GM12878 (cell line): ENCODE measurements around the gene PATJ.

Experiments
- ATF7 ChIP-seq: fragments of 450-650 bp; IDR thresholded peaks from 2 replicates; pipeline ENCODE4 v1.6.1; 2016; ENCODE audit warnings: low read depth, mild to moderate bottlenecking
- BMI1 ChIP-seq: fragments of 450-650 bp; IDR thresholded peaks from 2 replicates; pipeline ENCODE4 v1.6.1; 2016; ENCODE audit warnings: mild to moderate bottlenecking, moderate library complexity, borderline replicate concordance
- CEBPZ ChIP-seq: fragments of 150-350 bp; IDR thresholded peaks from 2 replicates; pipeline ENCODE4 v1.6.1; 2016; ENCODE audit warnings: low read depth, low read length
- CTCF ChIP-seq, 3 experiments: IDR thresholded peaks in 2 of 3; conservative IDR thresholded peaks in 1 of 3; 2 replicates each; pipeline ENCODE4 v1.5.1; 2011; ENCODE audit warnings: low read depth in 3 of 3, low read length in 3 of 3, mild to moderate bottlenecking in 3 of 3, control low read depth in 2 of 3, moderate library complexity in 2 of 3, inconsistent platforms in 1 of 3, mixed read lengths in 1 of 3; ENCODE audit not compliant: control insufficient read depth in 2 of 3, insufficient read depth in 1 of 3; ENCODE audit errors: extremely low read depth in 1 of 3
- E2F4 ChIP-seq: IDR thresholded peaks from 2 replicates; pipeline ENCODE4 v1.6.1; 2012; ENCODE audit warnings: low read depth, low read length, improper control_type of control experiment
- EZH2 ChIP-seq: IDR thresholded peaks from 2 replicates; pipeline ENCODE4 v1.6.1; 2012; ENCODE audit warnings: low read depth, mild to moderate bottlenecking, control low read depth, inconsistent platforms, low read length, borderline replicate concordance; ENCODE audit not compliant: control insufficient read depth
- FOXK2 ChIP-seq: fragments of 450-650 bp; IDR thresholded peaks from 2 replicates; pipeline ENCODE4 v1.6.1; 2017; ENCODE audit warnings: mild to moderate bottlenecking, moderate library complexity
- NFYB ChIP-seq: IDR thresholded peaks from 2 replicates; pipeline ENCODE4 v1.6.1; 2011; ENCODE audit warnings: low read depth, mild to moderate bottlenecking, low read length, improper control_type of control experiment, moderate library complexity; ENCODE audit not compliant: insufficient read depth
- NR2C2 ChIP-seq: IDR thresholded peaks from 2 replicates; pipeline ENCODE4 v1.6.1; 2011; ENCODE audit warnings: borderline replicate concordance, low read depth; ENCODE audit not compliant: control insufficient read depth, insufficient read length
- NRF1 ChIP-seq: conservative IDR thresholded peaks from 2 replicates; pipeline ENCODE4 v1.6.1; 2011; ENCODE audit warnings: mild to moderate bottlenecking, low read depth, low read length, improper control_type of control experiment
- PKNOX1 ChIP-seq: fragments of 450-650 bp; IDR thresholded peaks from 2 replicates; pipeline ENCODE4 v1.6.1; 2016; ENCODE audit warnings: mild to moderate bottlenecking
- SP1 ChIP-seq: IDR thresholded peaks from one replicate; pipeline ENCODE4 v1.6.1; 2011; ENCODE audit warnings: low read depth, low read length
- ZBTB33 ChIP-seq: fragments of 450-650 bp; IDR thresholded peaks from 2 replicates; pipeline ENCODE4 v1.6.1; 2017; ENCODE audit warnings: mild to moderate bottlenecking
- ZNF622 ChIP-seq: fragments of 450-650 bp; IDR thresholded peaks from 2 replicates; pipeline ENCODE4 v1.6.1; 2017; ENCODE audit warnings: mild to moderate bottlenecking, inconsistent platforms

- no peak for TF ChIP-seq FOXK2
- TF ChIP-seq NRF1: no peak
- no peak for TF ChIP-seq ZBTB33
- TF ChIP-seq CTCF (IDR thresholded peaks at IDR 0.05 in 2 of 3, conservative IDR thresholded peaks at IDR 0.05 in 1 of 3; ENCODE audit: control insufficient read depth in 2 of 3, extremely low read depth in 1 of 3, insufficient read depth in 1 of 3, low read depth in 3 of 3, low read length in 3 of 3): no peak
- no peak for TF ChIP-seq ATF7
- TF ChIP-seq SP1: no peak
- TF ChIP-seq ZNF622: no peak
- no peak for TF ChIP-seq PKNOX1
- no peak for TF ChIP-seq EZH2
- no peak for TF ChIP-seq BMI1
- no peak for TF ChIP-seq NR2C2
- TF ChIP-seq NFYB: no peak
- no peak for TF ChIP-seq E2F4
- TF ChIP-seq CEBPZ: no peak
These were observed 145.8 kb downstream of the PATJ start for GRCh38 chr1:61887931-61888564.
